Skeletal muscle tissue (tissue), 4 donors: ENCODE data around the gene HPCAL1. TPM values are rescaled to one million over a fixed set of nuclear protein-coding genes. Genes with fewer than 3 reads are reported as not detected.

Experiments used
- H3K27ac ChIP-seq: one replicate; pipeline ENCODE4 v1.7.0; 2013; ENCODE audit warnings: mild to moderate bottlenecking, low read depth, low read length, inconsistent platforms
- H3K27me3 ChIP-seq, 3 donors: one replicate each; pipeline ENCODE4 v1.7.0; 2013; ENCODE audit warnings: low read length in 3 of 3; ENCODE audit not compliant: control insufficient read depth in 3 of 3, insufficient read depth in 3 of 3
- H3K36me3 ChIP-seq, 3 donors: one replicate each; pipeline ENCODE4 v1.7.0; 2013; ENCODE audit warnings: low read length in 3 of 3; ENCODE audit not compliant: control insufficient read depth in 3 of 3, insufficient read depth in 3 of 3
- H3K4me1 ChIP-seq, 3 donors: one replicate each; pipeline ENCODE4 v1.7.0; 2013; ENCODE audit warnings: low read length in 3 of 3, mild to moderate bottlenecking in 3 of 3; ENCODE audit not compliant: control insufficient read depth in 3 of 3, insufficient read depth in 3 of 3
- H3K4me3 ChIP-seq, 3 donors: one replicate each; pipeline ENCODE4 v1.7.0; 2013; ENCODE audit warnings: low read length in 3 of 3
- H3K9ac ChIP-seq, 3 donors: one replicate each; pipeline ENCODE4 v1.7.0; 2013; ENCODE audit warnings: low read length in 3 of 3, mild to moderate bottlenecking in 3 of 3, moderate library complexity in 2 of 3, low read depth in 1 of 3
- H3K9me3 ChIP-seq, 3 donors: one replicate each; pipeline ENCODE4 v1.7.0; 2013; ENCODE audit warnings: low read length in 3 of 3; ENCODE audit not compliant: control insufficient read depth in 3 of 3
- total RNA-seq: library from RNA; depleted of rRNA; stranded (reverse); fragments of >200 nt; gene quantifications from one replicate; pipeline ENCODE4 v1.2.3, GENCODE V29; 2014
- donor health status: Osteomylitis.

The HPCAL1 gene
- total RNA-seq, 1 donor from 2014 or later = 15.1 TPM

GRCh38 chr2:10424916-10425505 is 122.3 kb downstream of the HPCAL1 start:
- Histone ChIP-seq H3K27ac (no peak overlapping the region), H3K36me3 (peaks cover 0 to 22% (median 15%) of the 10 kb centered on the region in 3 donors), H3K27me3 (peaks cover 0 to 8% (median 0%) of the 10 kb centered on the region in 3 donors)

GRCh38 chr2:10425699-10426098 is 123.0 kb downstream of the HPCAL1 start:
- H3K36me3 ChIP-seq = peaks cover 0 to 22% (median 16%) of the 10 kb centered on the region in 3 donors

More at GRCh38 chr2:10424916-10425505, 122.3 kb downstream of the HPCAL1 start:
- no peaks in the 10 kb centered on the region for H3K9me3 ChIP-seq
- H3K9ac ChIP-seq = no peak overlapping the region
- H3K4me1 ChIP-seq = no peaks in the 10 kb centered on the region
- no peak overlapping the region for H3K4me3 ChIP-seq

GRCh38 chr2:10426726-10427617 is 124.3 kb downstream of the HPCAL1 start:
- Histone ChIP-seq H3K4me1 (no peaks in the 10 kb centered on the region), H3K27me3 (peaks cover 0 to 23% (median 6%) of the 10 kb centered on the region in 3 donors), H3K36me3 (peaks cover 0 to 17% (median 14%) of the 10 kb centered on the region in 3 donors), H3K9me3 (no peaks in the 10 kb centered on the region), H3K4me3 (no peak overlapping the region), H3K9ac (no peak overlapping the region), H3K27ac (no peak overlapping the region)

More at GRCh38 chr2:10425699-10426098, 123.0 kb downstream of the HPCAL1 start:
- H3K4me3 ChIP-seq = no peak overlapping the region
- H3K9ac ChIP-seq = no peak overlapping the region
- no peak overlapping the region for H3K27ac ChIP-seq
- no peaks in the 10 kb centered on the region for H3K9me3 ChIP-seq
- H3K27me3 ChIP-seq = peaks cover 0 to 12% (median 0%) of the 10 kb centered on the region in 3 donors
- no peaks in the 10 kb centered on the region for H3K4me1 ChIP-seq

GRCh38 chr2:10427618-10427949 is 124.9 kb downstream of the HPCAL1 start:
- Histone ChIP-seq H3K27ac (no peak overlapping the region), H3K4me3 (no peak overlapping the region), H3K4me1 (no peaks in the 10 kb centered on the region), H3K27me3 (peaks cover 2 to 29% (median 6%) of the 10 kb centered on the region in 3 donors), H3K9ac (no peak overlapping the region), H3K9me3 (no peaks in the 10 kb centered on the region), H3K36me3 (peaks cover 0 to 15% (median 9%) of the 10 kb centered on the region in 3 donors)

- H3K27me3 ChIP-seq = peaks cover 3 to 31% (median 6%) of the 10 kb centered on the region in 3 donors
- H3K4me3 ChIP-seq = no peak overlapping the region
- H3K9ac ChIP-seq = no peak overlapping the region
- H3K27ac ChIP-seq = no peak overlapping the region
- H3K36me3 ChIP-seq = peaks cover 0 to 10% (median 5%) of the 10 kb centered on the region in 3 donors
- H3K4me1 ChIP-seq = no peaks in the 10 kb centered on the region
- no peaks in the 10 kb centered on the region for H3K9me3 ChIP-seq
These were observed 125.7 kb downstream of the HPCAL1 start for GRCh38 chr2:10428355-10428754.

- H3K9ac ChIP-seq = no peak overlapping the region
- peaks cover 3 to 32% (median 6%) of the 10 kb centered on the region in 3 donors for H3K27me3 ChIP-seq
- H3K4me3 ChIP-seq = no peak overlapping the region
- H3K9me3 ChIP-seq = no peaks in the 10 kb centered on the region
- H3K4me1 ChIP-seq = no peaks in the 10 kb centered on the region
- peaks cover 0 to 7% (median 4%) of the 10 kb centered on the region in 3 donors for H3K36me3 ChIP-seq
- no peak overlapping the region for H3K27ac ChIP-seq
These were observed 126.2 kb downstream of the HPCAL1 start for GRCh38 chr2:10428924-10429323.

- no peak overlapping the region for H3K4me3 ChIP-seq
- no peak overlapping the region for H3K27ac ChIP-seq
- H3K9me3 ChIP-seq = no peaks in the 10 kb centered on the region
- H3K27me3 ChIP-seq = peaks cover 3 to 32% (median 6%) of the 10 kb centered on the region in 3 donors
- peaks cover 0 to 2% (median under 1%) of the 10 kb centered on the region in 3 donors for H3K36me3 ChIP-seq
- H3K4me1 ChIP-seq = peaks cover 0 to 2% (median 0%) of the 10 kb centered on the region in 3 donors
- no peak overlapping the region for H3K9ac ChIP-seq
These were observed 128.3 kb downstream of the HPCAL1 start for GRCh38 chr2:10430886-10431622.

GRCh38 chr2:10431797-10432196 is 129.1 kb downstream of the HPCAL1 start:
- Histone ChIP-seq H3K27ac (no peak overlapping the region), H3K9me3 (no peaks in the 10 kb centered on the region), H3K9ac (no peak overlapping the region), H3K36me3 (peaks cover 0 to 2% (median 0%) of the 10 kb centered on the region in 3 donors), H3K27me3 (peaks cover 3 to 32% (median 6%) of the 10 kb centered on the region in 3 donors), H3K4me1 (peaks cover 0 to 2% (median 0%) of the 10 kb centered on the region in 3 donors), H3K4me3 (no peak overlapping the region)

GRCh38 chr2:10432311-10433181 is 129.8 kb downstream of the HPCAL1 start:
- Histone ChIP-seq H3K4me1 (peaks cover 0 to 2% (median 0%) of the 10 kb centered on the region in 3 donors), H3K4me3 (no peak overlapping the region), H3K9me3 (no peaks in the 10 kb centered on the region), H3K27ac (no peak overlapping the region), H3K36me3 (peaks cover 0 to 2% (median 0%) of the 10 kb centered on the region in 3 donors), H3K9ac (no peak overlapping the region), H3K27me3 (peaks cover 3 to 32% (median 6%) of the 10 kb centered on the region in 3 donors)
